Neural cell (in vitro differentiated cells): ENCODE data around the gene TSNAX. TPM values are rescaled to one million over a fixed set of nuclear protein-coding genes. Genes with fewer than 3 reads are reported as not detected.

ENCODE experiments used
- H2AFZ ChIP-seq: fragments of 200-600, 300-800 bp; sonication (generic), shearing (Covaris generic); 2 replicates; pipeline ENCODE4 v1.6.0; 2014; ENCODE audit warnings: low read depth, mild to moderate bottlenecking, antibody characterized with exemption, low read length, moderate library complexity
- H3F3A ChIP-seq: fragments of 200-600 bp; shearing (Covaris generic); 2 replicates; pipeline ENCODE4 v1.6.1; 2016; ENCODE audit warnings: mild to moderate bottlenecking, moderate library complexity, mixed read lengths, antibody characterized with exemption, low read length; ENCODE audit not compliant: insufficient read depth, poor library complexity, severe bottlenecking
- H3K27ac ChIP-seq: fragments of 200-600, 300-800 bp; sonication (generic), shearing (Covaris generic); 2 replicates; pipeline ENCODE4 v1.5.1; 2014; ENCODE audit warnings: mild to moderate bottlenecking, low read length, moderate library complexity
- H3K27me3 ChIP-seq: fragments of 300-800, 200-600 bp; sonication (generic), shearing (Covaris generic); 2 replicates; pipeline ENCODE4 v1.6.0; 2014; ENCODE audit warnings: mild to moderate bottlenecking, low read depth, low read length, moderate library complexity; ENCODE audit not compliant: insufficient read depth
- H3K36me3 ChIP-seq: fragments of 300-800, 200-600 bp; sonication (generic), shearing (Covaris generic); 2 replicates; pipeline ENCODE4 v1.5.1; 2014; ENCODE audit warnings: mild to moderate bottlenecking, antibody characterized with exemption, low read length, moderate library complexity; ENCODE audit not compliant: insufficient read depth
- H3K4me2 ChIP-seq: fragments of 300-800, 200-600 bp; sonication (generic), shearing (Covaris generic); 2 replicates; pipeline ENCODE4 v1.6.0; 2014; ENCODE audit warnings: mild to moderate bottlenecking, low read length
- H3K4me3 ChIP-seq: fragments of 300-800, 200-600 bp; sonication (generic), shearing (Covaris generic); 2 replicates; pipeline ENCODE4 v1.5.1; 2014; ENCODE audit warnings: mild to moderate bottlenecking, low read length, moderate library complexity
- H3K79me2 ChIP-seq: fragments of 200-600 bp; shearing (Covaris generic); replicated peaks from 2 replicates; pipeline ENCODE4 v1.6.0; 2014; ENCODE audit warnings: mild to moderate bottlenecking, low read length, moderate library complexity; ENCODE audit not compliant: insufficient read depth
- H3K9ac ChIP-seq: fragments of 300-800, 200-600 bp; sonication (generic), shearing (Covaris generic); 2 replicates; pipeline ENCODE4 v1.6.1; 2016; ENCODE audit warnings: mild to moderate bottlenecking, low read length, mixed read lengths
- H3K9me2 ChIP-seq: fragments of 200-600 bp; shearing (Covaris generic); 2 replicates; pipeline ENCODE4 v1.6.1; 2016; ENCODE audit warnings: mild to moderate bottlenecking, low read length, mixed read lengths; ENCODE audit not compliant: insufficient read depth
- H3K9me3 ChIP-seq: fragments of 200-600, 300-800 bp; sonication (generic), shearing (Covaris generic); 2 replicates; pipeline ENCODE4 v1.6.1; 2016; ENCODE audit warnings: mild to moderate bottlenecking, mixed run types, low read length, moderate library complexity, mixed read lengths
- H4K20me1 ChIP-seq: fragments of 200-600 bp; shearing (Covaris generic); 2 replicates; pipeline ENCODE4 v1.6.1; 2016; ENCODE audit warnings: mild to moderate bottlenecking, mixed run types; ENCODE audit not compliant: insufficient read depth
- CTCF ChIP-seq: fragments of 450-650 bp; IDR thresholded peaks from 2 replicates; pipeline ENCODE4 v1.5.1; 2014; ENCODE audit warnings: antibody characterized with exemption, mild to moderate bottlenecking, moderate library complexity; ENCODE audit not compliant: poor library complexity, severe bottlenecking
- EP300 ChIP-seq: fragments of 450-650 bp; conservative IDR thresholded peaks from 2 replicates; pipeline ENCODE4 v1.6.1; 2014; ENCODE audit warnings: antibody characterized with exemption, mild to moderate bottlenecking, moderate library complexity; ENCODE audit not compliant: poor library complexity, severe bottlenecking
- EZH2 ChIP-seq: fragments of 200-600, 300-800 bp; shearing (Covaris generic), sonication (generic); IDR thresholded peaks from 2 replicates; pipeline ENCODE4 v1.6.1; 2014; ENCODE audit warnings: antibody characterized with exemption, low read length, borderline replicate concordance, mild to moderate bottlenecking; ENCODE audit not compliant: insufficient read depth, poor library complexity, severe bottlenecking
- MXI1 ChIP-seq: fragments of 450-650 bp; conservative IDR thresholded peaks from 2 replicates; pipeline ENCODE4 v1.6.1; 2014; ENCODE audit warnings: antibody characterized with exemption, mild to moderate bottlenecking; ENCODE audit not compliant: poor library complexity, severe bottlenecking
- POLR2AphosphoS5 ChIP-seq: IDR thresholded peaks from 2 replicates; pipeline ENCODE4 v1.6.1; 2012
- RAD21 ChIP-seq: fragments of 450-650 bp; conservative IDR thresholded peaks from 2 replicates; pipeline ENCODE4 v1.6.1; 2014; ENCODE audit warnings: antibody characterized with exemption, mild to moderate bottlenecking, moderate library complexity
- REST ChIP-seq: IDR thresholded peaks from 2 replicates; pipeline ENCODE4 v1.6.1; 2012; ENCODE audit warnings: borderline replicate concordance
- SMC3 ChIP-seq: fragments of 450-650 bp; conservative IDR thresholded peaks from 2 replicates; pipeline ENCODE4 v1.6.1; 2014; ENCODE audit warnings: antibody characterized with exemption, mild to moderate bottlenecking, moderate library complexity; ENCODE audit not compliant: poor library complexity
- TAF1 ChIP-seq: IDR thresholded peaks from 2 replicates; pipeline ENCODE4 v1.6.1; 2012; ENCODE audit warnings: low read depth
- polyA plus RNA-seq: library from polyadenylated mRNA; depleted of rRNA; stranded (reverse); fragments of >200 nt; gene quantifications from 2 replicates; pipeline ENCODE4 v1.2.3, GENCODE V29; 2014

The TSNAX gene
- polyA plus RNA-seq, 1 donor from 2014 or later = 55.2 TPM

GRCh38 chr1:231515748-231516147 lies 12.7 kb upstream of the TSNAX start:
- no peak overlapping the region for H3K27ac ChIP-seq
- H2AFZ ChIP-seq = no peak overlapping the region
- no peak overlapping the region for H3K4me3 ChIP-seq
- no peaks in the 10 kb centered on the region for H3K79me2 ChIP-seq
- no peak overlapping the region for H3K4me2 ChIP-seq
- H3K36me3 ChIP-seq = no peaks in the 10 kb centered on the region
- no peaks in the 10 kb centered on the region for H3F3A ChIP-seq
- H3K27me3 ChIP-seq = no peaks in the 10 kb centered on the region
- no peaks in the 10 kb centered on the region for H3K9me2 ChIP-seq
- H3K9ac ChIP-seq = no peak overlapping the region
- no peaks in the 10 kb centered on the region for H3K9me3 ChIP-seq
- TF ChIP-seq EZH2 = no peak
- no peak for TF ChIP-seq RAD21
- TF ChIP-seq SMC3 = no peak
- no peak for TF ChIP-seq REST
- TF ChIP-seq POLR2AphosphoS5 = no peak
- no peak for TF ChIP-seq CTCF
- TF ChIP-seq MXI1 = no peak
- TF ChIP-seq EP300 = no peak
- no peaks in the 10 kb centered on the region for H4K20me1 ChIP-seq

GRCh38 chr1:231517076-231517475 lies 11.4 kb upstream of the TSNAX start:
- H3K9me3 ChIP-seq = no peaks in the 10 kb centered on the region
- H2AFZ ChIP-seq = no peak overlapping the region
- no peaks in the 10 kb centered on the region for H3K79me2 ChIP-seq
- H4K20me1 ChIP-seq = no peaks in the 10 kb centered on the region
- H3K27ac ChIP-seq = no peak overlapping the region
- no peaks in the 10 kb centered on the region for H3K36me3 ChIP-seq
- no peak overlapping the region for H3K4me3 ChIP-seq
- H3K4me2 ChIP-seq = no peak overlapping the region
- no peak overlapping the region for H3K9ac ChIP-seq
- H3K9me2 ChIP-seq = no peaks in the 10 kb centered on the region
- TF ChIP-seq REST = no peak
- TF ChIP-seq EP300 = no peak
- TF ChIP-seq EZH2 = no peak
- TF ChIP-seq POLR2AphosphoS5 = no peak
- no peak for TF ChIP-seq CTCF
- no peak for TF ChIP-seq MXI1
- TF ChIP-seq RAD21 = no peak
- TF ChIP-seq TAF1 = no peak
- no peaks in the 10 kb centered on the region for H3K27me3 ChIP-seq
- H3F3A ChIP-seq = no peaks in the 10 kb centered on the region
